ENCODE measurements around the gene APEH. TPM values are rescaled to one million over a fixed set of nuclear protein-coding genes. Genes with fewer than 3 reads are reported as not detected.

The APEH gene
- total and polyA plus RNA-seq, 12 donors, result 18.2 to 140 (median 108) TPM

GRCh38 chr3:49705390-49705960 lies 31.3 kb downstream of the APEH start:
- Histone ChIP-seq H3K4me1 (peaks cover 0 to 5% (median 0%) of the 10 kb centered on the region in 9 donors), H3K36me3 (peaks cover 0 to 83% (median 25%) of the 10 kb centered on the region in 9 donors), H3K27ac (no peak overlapping the region), H3K4me3 (no peak overlapping the region), H3K9me3 (no peaks in the 10 kb centered on the region), H3K27me3 (no peaks in the 10 kb centered on the region)
- intact Hi-C loops (cut with DNase I), result loop anchor here in 5 of 10 donors (10.0 kb wide), 3 partner anchors 139 to 209 kb away; partner anchors contain the start of gene MST1R (in 3 of the 5)
- WGBS, 2 donors, result 94 to 96% methylated on average over 17 of the region's 17 CpGs
- DNase-seq, result no peak
- no peak for ATAC-seq
- TF ChIP-seq CTCF (IDR thresholded peaks at IDR 0.05), result no peak

DNA sequence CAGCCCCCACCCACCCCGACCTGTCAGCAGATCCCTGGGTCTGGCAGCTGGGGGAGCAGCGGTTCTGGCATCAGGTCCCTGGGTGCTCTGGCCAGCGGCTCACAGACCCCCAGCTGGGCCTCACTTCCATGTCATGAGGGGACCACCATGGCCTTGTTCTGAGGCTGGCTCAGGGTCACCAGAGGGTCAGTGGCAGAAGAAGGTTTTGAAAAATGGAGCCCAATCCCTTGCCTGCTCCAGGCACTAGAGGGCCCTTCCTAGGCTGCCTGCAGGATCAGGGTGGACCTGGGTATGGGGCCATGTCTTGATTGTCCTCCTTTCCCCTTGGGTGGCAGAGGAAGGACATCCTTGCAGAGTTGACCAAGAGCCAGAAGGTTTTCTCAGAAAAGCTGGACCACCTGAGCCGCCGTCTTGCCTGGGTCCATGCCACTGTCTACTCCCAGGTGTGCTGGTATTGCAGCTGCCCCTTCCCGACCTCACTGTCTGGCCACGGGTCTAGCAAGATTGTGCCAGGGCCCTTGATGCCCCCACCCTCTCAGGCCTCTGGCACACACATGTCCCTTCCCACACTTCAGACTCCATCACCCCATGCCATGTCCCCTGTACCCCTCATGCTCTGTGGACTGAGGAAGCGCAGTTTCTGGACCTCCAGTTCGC lies 32.4 kb downstream of the APEH start:
- no peak overlapping the region for H3K4me3 ChIP-seq
- H3K27ac ChIP-seq, result no peak overlapping the region
- WGBS, 2 donors, result 81 to 83% methylated on average over 9 of the region's 9 CpGs
- ATAC-seq, result no peak
- no peaks in the 10 kb centered on the region for H3K27me3 ChIP-seq
- H3K9me3 ChIP-seq, result no peaks in the 10 kb centered on the region
- intact Hi-C loops (cut with DNase I), result loop anchor here in 5 of 10 donors (10.0 kb wide), 3 partner anchors 138 to 208 kb away; partner anchors contain the start of gene MST1R (in 3 of the 5)
- no peak for TF ChIP-seq CTCF (IDR thresholded peaks at IDR 0.05)
- H3K4me1 ChIP-seq, result peaks cover 0 to 5% (median 0%) of the 10 kb centered on the region in 9 donors
- DNase-seq, result no peak
- peaks cover 0 to 82% (median 24%) of the 10 kb centered on the region in 9 donors for H3K36me3 ChIP-seq

GRCh38 chr3:49707113-49707480 lies 32.9 kb downstream of the APEH start:
- Histone ChIP-seq H3K36me3 (peaks cover 0 to 80% (median 19%) of the 10 kb centered on the region in 9 donors), H3K4me1 (peaks cover 0 to 5% (median 0%) of the 10 kb centered on the region in 9 donors), H3K27me3 (no peaks in the 10 kb centered on the region), H3K27ac (no peak overlapping the region), H3K4me3 (no peak overlapping the region), H3K9me3 (no peaks in the 10 kb centered on the region)
- no peak for TF ChIP-seq CTCF (IDR thresholded peaks at IDR 0.05)
- intact Hi-C loops (cut with DNase I), result loop anchor here in 5 of 10 donors (10.0 kb wide), 3 partner anchors 138 to 208 kb away; partner anchors contain the start of gene MST1R (in 3 of the 5)
- no peak for DNase-seq
- 68 to 77% methylated on average over 4 of the region's 4 CpGs for WGBS, 2 donors
- no peak for ATAC-seq

- 91 to 97% methylated on average over 8 of the region's 8 CpGs for WGBS, 2 donors
- Histone ChIP-seq H3K27ac (no peak overlapping the region), H3K4me1 (no peaks in the 10 kb centered on the region), H3K36me3 (peaks cover 0 to 82% (median 17%) of the 10 kb centered on the region in 9 donors), H3K27me3 (no peaks in the 10 kb centered on the region), H3K9me3 (no peaks in the 10 kb centered on the region), H3K4me3 (no peak overlapping the region)
- DNase-seq (no peak), ATAC-seq (no peak)
- intact Hi-C loops (cut with DNase I), result loop anchor here in 5 of 10 donors (10.0 kb wide), 3 partner anchors 135 to 205 kb away; partner anchors contain the start of gene MST1R (in 3 of the 5)
- no peak for TF ChIP-seq CTCF (IDR thresholded peaks at IDR 0.05)
These were observed 35.7 kb downstream of the APEH start for GRCh38 chr3:49709852-49710251.
